Measurements from ENCODE around the gene ATP8A2.

ATP8A2 gene

GRCh38 chr13:25602176-25602575, 230.4 kb downstream of the ATP8A2 start:
- Histone ChIP-seq H3K27me3 (replicated peaks; ENCODE audit: control insufficient read depth, insufficient read depth, low read length) (no peaks in the 10 kb centered on the region), H3K4me3 (replicated peaks; ENCODE audit: low read depth, low read length) (no peak overlapping the region), H3K36me3 (ENCODE audit: control insufficient read depth, insufficient read depth, low read length) (no peaks in the 10 kb centered on the region)
- no peak for TF ChIP-seq CTCF (IDR thresholded peaks at IDR 0.05; ENCODE audit: insufficient read depth, low read length, poor library complexity, severe bottlenecking)
- DNase-seq (ENCODE audit: extremely low read depth, insufficient read length) = no peak

GRCh38 chr13:25604106-25604505, 232.3 kb downstream of the ATP8A2 start:
- no peaks in the 10 kb centered on the region for H3K36me3 ChIP-seq (ENCODE audit: control insufficient read depth, insufficient read depth, low read length)
- DNase-seq (ENCODE audit: extremely low read depth, insufficient read length) = no peak
- TF ChIP-seq CTCF (IDR thresholded peaks at IDR 0.05; ENCODE audit: insufficient read depth, low read length, poor library complexity, severe bottlenecking) = no peak
- H3K27me3 ChIP-seq (replicated peaks; ENCODE audit: control insufficient read depth, insufficient read depth, low read length) = no peaks in the 10 kb centered on the region
- no peak overlapping the region for H3K4me3 ChIP-seq (replicated peaks; ENCODE audit: low read depth, low read length)

- no peak for TF ChIP-seq CTCF (IDR thresholded peaks at IDR 0.05; ENCODE audit: insufficient read depth, low read length, poor library complexity, severe bottlenecking)
- Histone ChIP-seq H3K27me3 (replicated peaks; ENCODE audit: control insufficient read depth, insufficient read depth, low read length) (no peaks in the 10 kb centered on the region), H3K36me3 (ENCODE audit: control insufficient read depth, insufficient read depth, low read length) (no peaks in the 10 kb centered on the region), H3K4me3 (replicated peaks; ENCODE audit: low read depth, low read length) (no peak overlapping the region)
- DNase-seq (ENCODE audit: extremely low read depth, insufficient read length) = no peak
These were observed 235.3 kb downstream of the ATP8A2 start for GRCh38 chr13:25607096-25607495.

GRCh38 chr13:25608181-25608580, 236.4 kb downstream of the ATP8A2 start:
- DNase-seq (ENCODE audit: extremely low read depth, insufficient read length) = no peak
- no peak for TF ChIP-seq CTCF (IDR thresholded peaks at IDR 0.05; ENCODE audit: insufficient read depth, low read length, poor library complexity, severe bottlenecking)
- no peak overlapping the region for H3K4me3 ChIP-seq (replicated peaks; ENCODE audit: low read depth, low read length)
- H3K36me3 ChIP-seq (ENCODE audit: control insufficient read depth, insufficient read depth, low read length) = no peaks in the 10 kb centered on the region
- H3K27me3 ChIP-seq (replicated peaks; ENCODE audit: control insufficient read depth, insufficient read depth, low read length) = no peaks in the 10 kb centered on the region

- no peak for TF ChIP-seq CTCF (IDR thresholded peaks at IDR 0.05; ENCODE audit: insufficient read depth, low read length, poor library complexity, severe bottlenecking)
- Histone ChIP-seq H3K27me3 (replicated peaks; ENCODE audit: control insufficient read depth, insufficient read depth, low read length) (peaks cover 3% of the 10 kb centered on the region; the same call in 1 of the 2 replicates), H3K4me3 (replicated peaks; ENCODE audit: low read depth, low read length) (no peak overlapping the region), H3K36me3 (ENCODE audit: control insufficient read depth, insufficient read depth, low read length) (no peaks in the 10 kb centered on the region)
- no peak for DNase-seq (ENCODE audit: extremely low read depth, insufficient read length)
These were observed 244.9 kb downstream of the ATP8A2 start for GRCh38 chr13:25616674-25617073.

- no peak for TF ChIP-seq CTCF (IDR thresholded peaks at IDR 0.05; ENCODE audit: insufficient read depth, low read length, poor library complexity, severe bottlenecking)
- Histone ChIP-seq H3K4me3 (replicated peaks; ENCODE audit: low read depth, low read length) (no peak overlapping the region), H3K36me3 (ENCODE audit: control insufficient read depth, insufficient read depth, low read length) (no peaks in the 10 kb centered on the region), H3K27me3 (replicated peaks; ENCODE audit: control insufficient read depth, insufficient read depth, low read length) (peaks cover 3% of the 10 kb centered on the region; the same call in 1 of the 2 replicates)
- DNase-seq (ENCODE audit: extremely low read depth, insufficient read length) = no peak
These were observed 248.1 kb downstream of the ATP8A2 start for GRCh38 chr13:25619897-25620296.

Measured in GM06990 (cell line).